Smooth muscle cell (in vitro differentiated cells): ENCODE measurements around the gene PLPPR1. TPM values are rescaled to one million over a fixed set of nuclear protein-coding genes. Genes with fewer than 3 reads are reported as not detected.

Experiments used
- DNase-seq: peaks from one replicate; lab custom pipeline; 2025; ENCODE audit not compliant: unreplicated experiment; lab: John Stamatoyannopoulos, UW
- H2AFZ ChIP-seq: fragments of 200-600 bp; sonication (generic); 2 replicates; pipeline ENCODE4 v1.6.0; 2016; ENCODE audit warnings: antibody characterized with exemption, low read depth, mild to moderate bottlenecking
- H3F3A ChIP-seq: fragments of 200-600 bp; sonication (generic); 2 replicates; pipeline ENCODE4 v1.6.0; 2017; ENCODE audit warnings: antibody characterized with exemption, low read depth
- H3K27ac ChIP-seq: fragments of 200-600 bp; sonication (generic); 2 replicates; pipeline ENCODE4 v1.5.1; 2016; ENCODE audit warnings: low read depth, mild to moderate bottlenecking
- H3K27me3 ChIP-seq: fragments of 200-600 bp; sonication (generic); 2 replicates; pipeline ENCODE4 v1.6.1; 2016; ENCODE audit warnings: low read depth, mild to moderate bottlenecking
- H3K36me3 ChIP-seq: fragments of 200-600 bp; sonication (generic); 2 replicates; pipeline ENCODE4 v1.5.1; 2016; ENCODE audit warnings: low read depth
- H3K4me1 ChIP-seq: fragments of 200-600 bp; sonication (generic); 2 replicates; pipeline ENCODE4 v1.5.1; 2016; ENCODE audit warnings: low read depth
- H3K4me2 ChIP-seq: fragments of 200-600 bp; sonication (generic); 2 replicates; pipeline ENCODE4 v1.6.0; 2016; ENCODE audit warnings: mild to moderate bottlenecking
- H3K4me3 ChIP-seq: fragments of 200-600 bp; sonication (generic); 2 replicates; pipeline ENCODE4 v1.5.1; 2016; ENCODE audit warnings: mild to moderate bottlenecking
- H3K79me2 ChIP-seq: fragments of 200-600 bp; sonication (generic); 2 replicates; pipeline ENCODE4 v1.6.0; 2016; ENCODE audit warnings: low read depth, mild to moderate bottlenecking
- H3K9ac ChIP-seq: fragments of 200-600 bp; sonication (generic); 2 replicates; pipeline ENCODE4 v1.6.0; 2016; ENCODE audit warnings: low read depth
- H3K9me3 ChIP-seq: fragments of 200-600 bp; sonication (generic); replicated peaks from 2 replicates; pipeline ENCODE4 v1.5.1; 2016; ENCODE audit warnings: low read depth
- H4K20me1 ChIP-seq: fragments of 200-600 bp; sonication (generic); 2 replicates; pipeline ENCODE4 v1.6.0; 2016; ENCODE audit warnings: low read depth
- WGBS: methylation state at CpG from one replicate; pipeline ENCODE4 v1.1.7; 2016; ENCODE audit warnings: low lambda C conversion rate; 5-methylcytosine and 5-hydroxymethylcytosine counted together
- polyA plus RNA-seq: library from polyadenylated mRNA; unstranded; fragments of >200 nt; fragmentation: Nextera tagmentation; extraction: Ambion mirVana; gene quantifications from 2 replicates; pipeline ENCODE4 v1.2.1, GENCODE V29; 2016
- total RNA-seq: library from RNA; depleted of rRNA; stranded (reverse); fragments of >200 nt; gene quantifications from 2 replicates; pipeline ENCODE4 v1.2.3, GENCODE V29; 2014
- TF ChIP-seq, protein P1 (sequence below): fragments of 200-600 bp; sonication (generic); IDR thresholded peaks from 2 replicates; pipeline ENCODE4 v1.5.1; 2017; ENCODE audit warnings: borderline replicate concordance, mild to moderate bottlenecking, antibody characterized with exemption; ENCODE audit not compliant: insufficient read depth, poor library complexity, severe bottlenecking

PLPPR1 gene
- total and polyA plus RNA-seq, 2 experiments from 2014 or later: not detected

DNA sequence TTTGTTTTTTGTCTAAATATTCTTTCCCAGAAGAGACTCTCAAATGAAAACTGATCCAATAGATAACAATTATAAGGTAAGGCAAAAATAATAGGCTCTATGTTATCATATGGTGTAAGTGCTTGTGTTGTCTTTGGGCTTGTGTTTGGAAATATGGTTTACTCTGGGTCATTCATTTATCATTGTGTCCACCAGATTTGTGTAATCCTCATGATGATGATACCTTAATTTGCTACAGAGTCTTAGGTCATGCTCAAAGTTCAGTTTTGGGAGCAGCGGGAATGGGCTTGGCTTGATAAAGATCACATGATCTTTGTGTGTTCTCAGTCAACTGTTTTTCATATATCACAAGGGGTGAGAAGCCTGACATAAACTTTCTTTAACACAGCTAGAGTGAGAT, 34.2 kb downstream of the PLPPR1 start:
- 95% methylated on average over 1 of the region's 1 CpG for WGBS
- Histone ChIP-seq H3F3A (no peaks in the 10 kb centered on the region), H3K27ac (no peak overlapping the region), H3K4me3 (no peak overlapping the region), H4K20me1 (no peaks in the 10 kb centered on the region), H3K9ac (no peak overlapping the region), H3K4me1 (no peaks in the 10 kb centered on the region), H2AFZ (no peak overlapping the region), H3K9me3 (no peaks in the 10 kb centered on the region), H3K79me2 (no peaks in the 10 kb centered on the region), H3K4me2 (no peak overlapping the region), H3K36me3 (no peaks in the 10 kb centered on the region), H3K27me3 (no peaks in the 10 kb centered on the region)
- TF ChIP-seq, protein P1, sequence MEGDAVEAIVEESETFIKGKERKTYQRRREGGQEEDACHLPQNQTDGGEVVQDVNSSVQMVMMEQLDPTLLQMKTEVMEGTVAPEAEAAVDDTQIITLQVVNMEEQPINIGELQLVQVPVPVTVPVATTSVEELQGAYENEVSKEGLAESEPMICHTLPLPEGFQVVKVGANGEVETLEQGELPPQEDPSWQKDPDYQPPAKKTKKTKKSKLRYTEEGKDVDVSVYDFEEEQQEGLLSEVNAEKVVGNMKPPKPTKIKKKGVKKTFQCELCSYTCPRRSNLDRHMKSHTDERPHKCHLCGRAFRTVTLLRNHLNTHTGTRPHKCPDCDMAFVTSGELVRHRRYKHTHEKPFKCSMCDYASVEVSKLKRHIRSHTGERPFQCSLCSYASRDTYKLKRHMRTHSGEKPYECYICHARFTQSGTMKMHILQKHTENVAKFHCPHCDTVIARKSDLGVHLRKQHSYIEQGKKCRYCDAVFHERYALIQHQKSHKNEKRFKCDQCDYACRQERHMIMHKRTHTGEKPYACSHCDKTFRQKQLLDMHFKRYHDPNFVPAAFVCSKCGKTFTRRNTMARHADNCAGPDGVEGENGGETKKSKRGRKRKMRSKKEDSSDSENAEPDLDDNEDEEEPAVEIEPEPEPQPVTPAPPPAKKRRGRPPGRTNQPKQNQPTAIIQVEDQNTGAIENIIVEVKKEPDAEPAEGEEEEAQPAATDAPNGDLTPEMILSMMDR: no peak
- DNase-seq: no peak

DNA sequence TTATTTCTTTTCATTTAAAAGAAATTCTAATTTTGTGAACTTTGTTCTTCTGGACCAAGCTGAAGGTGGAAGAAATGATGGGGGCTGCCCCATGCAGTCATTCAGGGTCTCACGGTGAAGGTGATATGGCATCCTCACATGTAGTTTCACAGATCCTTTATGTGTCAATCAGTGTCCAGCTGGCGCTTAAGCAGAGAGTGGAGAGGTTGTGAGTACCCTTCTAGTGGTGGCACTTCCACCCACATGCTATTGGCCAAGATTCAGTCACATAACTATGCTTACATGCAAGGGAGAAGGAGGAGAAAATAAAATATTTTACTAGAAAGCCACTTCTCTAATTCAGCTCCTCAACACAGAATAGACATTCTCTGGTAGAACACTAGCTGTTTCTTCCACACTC, 34.7 kb downstream of the PLPPR1 start:
- H3K4me2 ChIP-seq: no peak overlapping the region

DNA sequence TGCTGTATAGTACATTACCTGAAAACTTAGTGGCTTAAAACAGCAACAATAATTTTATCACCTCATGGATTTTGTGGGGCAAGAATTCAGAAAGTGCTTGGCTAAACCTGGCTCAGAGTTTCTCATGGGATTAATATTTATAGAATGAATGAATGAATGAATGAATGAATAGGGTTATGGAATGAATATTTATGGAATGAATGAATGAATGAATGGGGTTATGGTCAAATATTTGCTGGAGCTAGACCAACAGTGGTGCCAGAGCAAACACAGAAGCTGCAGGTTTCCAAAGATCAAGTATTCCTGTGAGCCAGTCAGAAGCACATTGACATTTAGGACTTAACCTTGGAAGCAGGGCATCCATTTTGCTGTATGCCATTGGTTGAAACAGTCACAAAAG, 35.7 kb downstream of the PLPPR1 start:
- TF ChIP-seq, protein P1: no peak
- Histone ChIP-seq H3K79me2 (no peaks in the 10 kb centered on the region), H2AFZ (no peak overlapping the region), H3K4me3 (no peak overlapping the region), H4K20me1 (no peaks in the 10 kb centered on the region), H3K9ac (no peak overlapping the region), H3K27me3 (no peaks in the 10 kb centered on the region), H3K4me1 (no peaks in the 10 kb centered on the region), H3K27ac (no peak overlapping the region), H3K4me2 (no peak overlapping the region), H3K9me3 (no peaks in the 10 kb centered on the region), H3K36me3 (no peaks in the 10 kb centered on the region), H3F3A (no peaks in the 10 kb centered on the region)
- DNase-seq: no peak

More for the DNA sequence above, 34.7 kb downstream of the PLPPR1 start:
- Histone ChIP-seq H3K36me3 (no peaks in the 10 kb centered on the region), H3K4me1 (no peaks in the 10 kb centered on the region), H2AFZ (no peak overlapping the region), H3K79me2 (no peaks in the 10 kb centered on the region), H3K4me3 (no peak overlapping the region), H4K20me1 (no peaks in the 10 kb centered on the region), H3K27me3 (no peaks in the 10 kb centered on the region), H3F3A (no peaks in the 10 kb centered on the region), H3K9me3 (no peaks in the 10 kb centered on the region), H3K27ac (no peak overlapping the region), H3K9ac (no peak overlapping the region)
- TF ChIP-seq, protein P1: no peak
- 70% methylated on average over 2 of the region's 2 CpGs for WGBS
- no peak for DNase-seq

DNA sequence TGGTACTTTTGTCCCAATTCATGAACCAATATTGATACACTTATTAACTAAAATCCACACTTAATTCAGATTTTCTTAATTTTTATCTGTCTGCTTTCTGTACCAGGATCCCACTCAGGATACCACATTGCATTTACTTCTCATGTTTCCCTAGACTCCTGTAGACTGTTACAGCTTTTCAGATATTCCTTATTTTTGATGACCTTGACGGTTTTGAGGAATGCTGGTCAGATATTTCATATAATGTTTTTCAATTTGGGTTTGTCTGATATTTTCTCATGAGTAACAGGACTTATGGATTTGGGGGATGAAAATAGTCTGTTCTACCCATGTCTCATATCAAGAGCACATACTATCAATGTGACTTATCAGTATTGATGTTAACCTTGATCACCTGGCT, 37.4 kb downstream of the PLPPR1 start:
- no peak overlapping the region for H3K4me2 ChIP-seq
- H3F3A ChIP-seq: no peaks in the 10 kb centered on the region
- H3K27me3 ChIP-seq: no peaks in the 10 kb centered on the region
- H2AFZ ChIP-seq: no peak overlapping the region
- DNase-seq: no peak
- H3K27ac ChIP-seq: no peak overlapping the region
- H3K36me3 ChIP-seq: no peaks in the 10 kb centered on the region
- no peaks in the 10 kb centered on the region for H3K4me1 ChIP-seq
- no peaks in the 10 kb centered on the region for H3K79me2 ChIP-seq
- no peaks in the 10 kb centered on the region for H3K9me3 ChIP-seq
- no peak overlapping the region for H3K9ac ChIP-seq
- TF ChIP-seq, protein P1: no peak
- 87% methylated on average over 1 of the region's 1 CpG for WGBS
- no peaks in the 10 kb centered on the region for H4K20me1 ChIP-seq
- no peak overlapping the region for H3K4me3 ChIP-seq
